HepG2 (cell line): ENCODE results near the gene MYD88. TPM values are rescaled to one million over a fixed set of nuclear protein-coding genes. Genes with fewer than 3 reads are reported as not detected.

Experiments
- AHDC1 ChIP-seq: sonication (generic); formaldehyde crosslinking; IDR thresholded peaks from 2 replicates; pipeline ENCODE4 v1.5.1; 2020; ENCODE audit warnings: mild to moderate bottlenecking, missing genetic modification reagents, borderline replicate concordance
- ARID5B ChIP-seq: IDR thresholded peaks from 2 replicates; pipeline ENCODE4 v1.4.0; 2020; ENCODE audit warnings: mild to moderate bottlenecking, missing genetic modification reagents
- ATF7 ChIP-seq, 2 experiments: fragments of 450-650 bp in 1 of 2; sonication (generic) in 1 of 2; formaldehyde crosslinking in 1 of 2; IDR thresholded peaks; 2 replicates each; pipeline versions ENCODE4 v1.4.0 to v1.6.1; 2016 to 2020; ENCODE audit warnings: antibody characterized with exemption in 1 of 2, mild to moderate bottlenecking in 1 of 2, missing genetic modification reagents in 1 of 2
- CREB3 ChIP-seq: sonication (generic); formaldehyde crosslinking; IDR thresholded peaks from 2 replicates; pipeline ENCODE4 v1.5.0; 2020; ENCODE audit warnings: missing genetic modification reagents
- FOXA3 ChIP-seq: IDR thresholded peaks from 2 replicates; pipeline ENCODE4 v1.6.1; 2016; ENCODE audit warnings: missing genetic modification reagents, missing compliant biosample characterization
- GATAD2A ChIP-seq: IDR thresholded peaks from 2 replicates; pipeline ENCODE4 v1.6.1; 2016
- GTF3A ChIP-seq: sonication (generic); formaldehyde crosslinking; conservative IDR thresholded peaks from 2 replicates; pipeline ENCODE4 v1.4.0; 2020; ENCODE audit warnings: mild to moderate bottlenecking, missing genetic modification reagents
- HNF1B ChIP-seq: sonication (generic); formaldehyde crosslinking; IDR thresholded peaks from 2 replicates; pipeline ENCODE4 v1.5.1; 2020; ENCODE audit warnings: mild to moderate bottlenecking, moderate library complexity, missing genetic modification reagents
- MTA1 ChIP-seq: sonication (generic); formaldehyde crosslinking; IDR thresholded peaks from 2 replicates; pipeline ENCODE4 v1.4.0; 2020; ENCODE audit warnings: missing genetic modification reagents, mild to moderate bottlenecking, borderline replicate concordance
- NKX3-1 ChIP-seq: sonication (generic); formaldehyde crosslinking; IDR thresholded peaks from 2 replicates; pipeline ENCODE4 v1.5.0; 2020; ENCODE audit warnings: missing genetic modification reagents
- POLR2A ChIP-seq, 2 experiments: IDR thresholded peaks; 2 replicates each; pipeline ENCODE4 v1.6.1; 2011; ENCODE audit warnings: low read depth in 2 of 2, low read length in 2 of 2, mild to moderate bottlenecking in 1 of 2, moderate library complexity in 1 of 2; ENCODE audit not compliant: insufficient read depth in 1 of 2
- RFX3 ChIP-seq: IDR thresholded peaks from 2 replicates; pipeline ENCODE4 v1.6.1; 2016; ENCODE audit warnings: missing biosample characterization, missing genetic modification reagents
- ZFP36 ChIP-seq: fragments of 150-350 bp; IDR thresholded peaks from 2 replicates; pipeline ENCODE4 v1.6.1; 2018; ENCODE audit warnings: borderline replicate concordance, low read length, low read depth; ENCODE audit not compliant: partially characterized antibody
- ZFYVE20 ChIP-seq: sonication (generic); formaldehyde crosslinking; IDR thresholded peaks from 2 replicates; pipeline ENCODE4 v1.8.0; 2023; ENCODE audit warnings: low read depth, mild to moderate bottlenecking, moderate library complexity, missing genetic modification reagents, borderline replicate concordance
- ZNF282 ChIP-seq: fragments of 450-650 bp; IDR thresholded peaks from 2 replicates; pipeline ENCODE4 v1.6.1; 2018; ENCODE audit not compliant: partially characterized antibody
- ZNF652 ChIP-seq: IDR thresholded peaks from 2 replicates; pipeline ENCODE4 v1.6.1; 2016; ENCODE audit warnings: low read depth, borderline replicate concordance
- ZNF670 ChIP-seq: sonication (generic); formaldehyde crosslinking; IDR thresholded peaks from 2 replicates; pipeline ENCODE4 v1.8.0; 2022; ENCODE audit warnings: mild to moderate bottlenecking, missing genetic modification reagents, borderline replicate concordance
- polyA plus RNA-seq, 8 experiments: library from polyadenylated mRNA; depleted of rRNA in 3 of 8; stranded (reverse) in 7 of 8; unstranded in 1 of 8; fragments of >200 nt; fragmentation: Illumina TruSeq in 4 of 8; extraction: Trizol in 4 of 8; gene quantifications; 2 replicates each; pipeline versions ENCODE4 v1.2.1 to v1.2.3, GENCODE V29; 2011 to 2016; ENCODE audit warnings: low read depth in 4 of 8, missing spikeins in 1 of 8, mixed read lengths in 1 of 8; ENCODE audit not compliant: insufficient read depth in 1 of 8
- total RNA-seq, 5 experiments: library from RNA; depleted of rRNA; stranded (reverse); fragments of >200 nt; fragmentation: Illumina TruSeq; extraction: Trizol; gene quantifications; 2 replicates each; pipeline ENCODE4 v1.2.3, GENCODE V29; 2016; ENCODE audit warnings: low read depth in 1 of 5

The MYD88 gene
- total and polyA plus RNA-seq, 2 of the 13 experiments (the other 11 are each of a cell fraction or from before 2014, with no cell fraction given) = 7.6 to 32.7 TPM

GRCh38 chr3:38133557-38134405, 4.7 kb upstream of the MYD88 start (continued):
- TF ChIP-seq ARID5B (CRISPR knock-in tag) (peak; percentile 94), AHDC1 (CRISPR knock-in tag) (peak; percentile 80; the same call in 1 of the 2 replicates), RFX3 (CRISPR knock-in tag) (no peak), POLR2A (IDR thresholded peaks at IDR 0.05; ENCODE audit: insufficient read depth in 1 of 2, low read depth in 2 of 2, low read length in 2 of 2) (peak in 1 of 2 experiments; percentile 76; a peak in 2 of 4 replicates), ATF7 (IDR thresholded peaks at IDR 0.05) (peak; percentile 70; the same call in 1 of the 2 replicates), ATF7 (CRISPR knock-in tag; IDR thresholded peaks at IDR 0.05) (peak; percentile 74; the same call in 1 of the 2 replicates), ZFP36 (no peak), HNF1B (CRISPR knock-in tag) (peak; percentile 74), CREB3 (no peak), NKX3-1 (CRISPR knock-in tag) (no peak), GTF3A (CRISPR knock-in tag) (no peak), ZNF652 (CRISPR knock-in tag) (peak; percentile 57; the same call in 1 of the 2 replicates), ZNF282 (no peak), ZNF670 (CRISPR knock-in tag) (no peak), FOXA3 (peak; percentile 94), ZFYVE20 (CRISPR knock-in tag) (no peak), MTA1 (CRISPR knock-in tag) (peak; percentile 70), GATAD2A (peak; percentile 92)
